GM18858 (cell line): ENCODE results near the gene MST1R.

ENCODE experiments used
- ATAC-seq: cut with Tn5 transposase; IDR thresholded peaks from one replicate; pipeline ENCODE4 v1.9.1; 2021; ENCODE audit not compliant: unreplicated experiment

MST1R gene

GRCh38 chr3:49841126-49841696 lies 62.5 kb downstream of the MST1R start:
- ATAC-seq = no peak

GRCh38 chr3:49840388-49840787 lies 63.3 kb downstream of the MST1R start:
- ATAC-seq = no peak

- ATAC-seq = no peak
Observed at GRCh38 chr3:49839193-49839809, 64.4 kb downstream of the MST1R start.
